ENCODE results near the gene CAMTA1.
"Not testable (repeated sequence)": the region's sequence is repeated elsewhere in the genome, so short reads cannot be mapped to it uniquely, and the experiment has no call there.

CAMTA1 gene

DNA sequence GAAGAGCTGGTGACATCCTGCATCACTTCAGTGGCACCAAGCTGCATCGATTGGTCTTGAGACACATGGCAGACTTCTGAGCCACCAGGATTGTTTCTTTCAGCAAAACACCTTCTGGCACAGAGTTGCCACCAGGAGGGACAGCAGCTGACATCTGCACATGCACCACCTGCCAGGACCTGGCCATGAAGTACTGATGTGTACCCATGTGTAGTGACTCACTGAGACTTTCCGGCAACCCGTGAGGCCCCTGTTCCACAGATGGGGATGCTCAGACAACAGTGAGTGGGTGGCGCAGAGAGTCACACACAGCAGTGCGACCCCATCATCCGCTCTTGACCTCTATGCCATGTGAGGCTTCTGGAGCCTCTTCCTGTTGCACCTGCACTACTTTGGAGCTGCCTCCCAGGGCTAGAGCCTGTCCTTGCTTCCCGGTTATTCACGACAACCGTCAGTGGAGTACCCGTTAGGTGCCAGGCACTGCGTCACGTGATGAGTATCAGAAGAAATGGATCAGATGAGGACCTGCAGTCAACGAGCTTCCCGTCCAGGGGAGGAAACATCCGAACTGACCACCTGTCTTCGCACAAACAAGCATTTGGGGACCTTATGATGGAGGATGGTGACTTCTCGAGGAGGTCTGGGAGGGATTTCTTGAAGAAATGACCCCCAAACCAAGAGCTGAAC lies 905.4 kb downstream of the CAMTA1 start:
- no peak overlapping the region for H3K27ac ChIP-seq
- H3K4me3 ChIP-seq = no peak overlapping the region

DNA sequence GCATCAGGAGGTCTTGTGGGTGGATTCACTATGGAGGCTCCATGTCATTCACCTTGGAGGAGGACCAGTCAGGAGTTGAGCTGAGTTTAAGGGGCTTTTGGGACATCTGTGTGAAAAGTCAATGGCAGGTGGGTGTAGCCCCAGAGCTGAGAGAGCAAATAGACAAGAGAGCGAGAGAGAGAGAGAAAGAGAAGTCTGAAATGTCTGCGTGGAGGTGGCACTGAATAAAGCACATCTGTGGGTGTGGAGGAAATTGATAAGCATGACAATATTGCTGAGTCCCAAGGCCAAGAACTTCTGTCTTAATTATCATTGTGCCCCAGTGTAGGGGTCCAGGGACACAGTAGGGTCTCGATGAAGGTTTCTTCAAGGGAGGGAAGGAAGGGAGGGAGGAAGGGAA lies 906.3 kb downstream of the CAMTA1 start:
- H3K27ac ChIP-seq = no peak overlapping the region
- H3K4me3 ChIP-seq = no peak overlapping the region

DNA sequence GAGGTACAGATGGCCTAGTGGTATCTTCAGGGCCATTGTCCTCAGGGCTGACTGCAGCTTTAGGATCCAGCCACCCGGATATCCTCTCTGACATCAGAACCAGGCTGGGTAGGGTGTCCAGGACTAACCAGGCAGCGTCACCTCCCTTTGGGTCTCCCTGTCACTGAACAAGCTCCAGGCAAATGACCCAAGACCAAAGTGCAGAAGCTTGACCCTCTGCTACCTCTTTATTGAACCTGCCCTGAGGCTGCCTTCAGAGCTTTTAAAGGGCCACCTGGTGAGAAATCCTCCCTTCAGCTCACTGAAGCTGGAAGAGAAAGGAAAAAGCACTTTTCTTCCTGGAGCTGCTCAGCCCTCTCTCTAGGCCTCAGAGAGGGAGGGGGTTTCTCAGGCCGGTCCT lies 906.8 kb downstream of the CAMTA1 start:
- no peak overlapping the region for H3K27ac ChIP-seq
- no peak overlapping the region for H3K4me3 ChIP-seq

DNA sequence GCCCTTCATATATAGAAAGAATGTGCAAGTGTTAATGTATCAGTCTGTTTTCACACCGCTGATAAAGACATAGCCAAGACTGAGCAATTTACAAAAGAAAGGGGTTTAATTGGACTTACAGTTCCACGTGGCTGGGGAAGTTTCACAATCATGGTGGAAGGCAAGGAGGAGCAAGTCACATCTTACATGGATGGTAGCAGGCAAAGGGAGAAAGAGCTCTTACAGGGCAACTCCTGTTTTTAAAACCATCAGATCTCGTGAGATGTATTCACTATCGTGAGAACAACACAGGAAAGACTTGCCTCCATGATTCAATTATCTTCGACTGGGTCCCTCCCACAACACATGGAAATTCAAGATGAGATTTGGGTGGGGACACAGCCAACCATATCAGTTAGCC lies 907.8 kb downstream of the CAMTA1 start:
- not testable (repeated sequence) for H3K4me3 ChIP-seq, H3K27ac ChIP-seq

DNA sequence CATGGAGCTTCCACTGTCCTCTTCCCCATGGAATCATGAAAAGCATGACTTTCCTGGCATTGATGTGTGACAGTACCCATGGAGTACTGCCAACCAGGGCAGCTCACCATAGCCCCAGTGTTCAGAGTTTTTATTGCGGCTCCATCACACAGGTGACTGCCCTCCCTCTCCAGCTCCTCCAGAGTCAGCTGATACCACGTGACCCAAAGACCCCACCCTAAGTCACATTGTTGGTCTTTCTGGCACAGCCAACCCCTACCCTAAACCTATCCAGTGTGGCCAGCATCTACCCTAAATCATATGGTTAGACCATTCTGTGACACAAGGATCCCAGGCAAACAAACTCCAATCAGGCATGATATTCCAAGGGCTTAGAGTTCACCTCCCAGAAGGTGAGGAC lies 908.4 kb downstream of the CAMTA1 start:
- no peak overlapping the region for H3K4me3 ChIP-seq
- no peak overlapping the region for H3K27ac ChIP-seq

DNA sequence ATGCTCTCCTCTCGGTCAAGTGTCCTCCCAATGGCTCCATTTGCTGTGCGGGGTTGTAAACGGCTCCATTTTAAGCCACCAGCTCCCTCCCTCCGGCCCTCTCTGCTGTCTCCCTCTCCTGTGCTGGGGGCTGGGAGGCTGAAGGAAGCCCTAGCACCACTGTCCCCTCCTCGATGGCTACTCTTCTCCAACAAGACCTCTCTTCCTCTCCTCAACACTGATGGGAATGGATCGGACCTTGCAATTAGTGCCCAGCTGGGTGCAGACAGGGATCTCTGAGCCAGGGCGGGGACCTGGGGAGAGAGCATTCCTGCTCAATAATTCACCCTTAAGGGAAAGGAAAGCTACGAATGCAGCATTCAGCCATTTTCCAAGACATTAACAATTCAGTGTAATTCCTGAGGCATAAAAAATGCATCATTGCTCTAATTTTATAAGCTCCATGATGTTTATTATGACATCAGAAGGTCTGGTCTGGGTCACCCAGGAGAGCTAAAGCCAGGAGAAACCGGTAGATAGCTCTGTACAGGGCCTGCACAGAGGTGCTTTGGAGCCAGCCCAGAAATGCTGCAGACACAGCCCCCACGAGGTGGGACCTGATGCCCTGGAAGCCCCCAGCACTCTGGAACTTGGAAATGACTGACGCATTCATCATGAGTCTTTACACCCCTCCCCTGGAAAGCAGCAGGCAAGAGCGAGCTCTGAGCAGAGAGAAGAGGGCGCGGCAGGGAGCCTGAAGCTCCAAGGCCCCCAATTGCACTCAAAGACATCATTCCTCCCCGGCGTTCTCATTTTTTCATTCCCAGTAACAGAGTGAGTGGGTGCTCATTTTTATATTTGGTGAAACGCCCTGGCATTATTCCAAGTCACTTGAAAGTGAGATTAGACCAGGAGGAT lies 909.6 kb downstream of the CAMTA1 start:
- no peak overlapping the region for H3K4me3 ChIP-seq
- H3K27ac ChIP-seq = no peak overlapping the region

DNA sequence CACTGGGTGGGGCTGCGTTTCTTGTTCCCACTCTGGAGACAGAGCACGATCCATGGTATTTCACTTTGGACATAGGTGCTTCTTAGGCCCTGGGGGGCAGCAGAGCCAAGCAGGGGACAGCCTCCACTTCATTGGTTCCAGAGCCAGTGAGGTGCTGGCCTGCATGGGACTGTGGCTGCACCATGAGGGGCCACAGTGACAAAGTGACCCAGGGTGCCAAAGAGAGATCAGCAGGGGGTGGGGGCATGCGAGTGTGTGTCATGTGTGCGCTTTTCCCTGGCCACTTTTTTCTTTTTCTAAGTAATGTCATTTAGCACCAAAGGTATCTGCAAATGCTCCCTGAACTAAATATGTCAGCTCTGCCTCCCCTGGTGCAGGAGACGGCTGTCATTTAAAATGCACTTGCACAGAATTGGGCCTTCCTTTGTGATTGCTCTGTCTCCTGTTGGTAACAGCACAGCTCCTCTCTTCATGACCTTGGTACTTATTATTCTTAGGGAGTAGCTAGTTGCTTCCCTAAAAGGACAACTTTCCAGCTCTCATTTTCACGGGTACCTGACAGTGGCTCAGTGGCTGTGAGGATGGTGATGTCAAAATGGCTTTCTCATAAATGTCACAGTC lies 910.4 kb downstream of the CAMTA1 start:
- Histone ChIP-seq H3K4me3 (no peak overlapping the region), H3K27ac (no peak overlapping the region)

DNA sequence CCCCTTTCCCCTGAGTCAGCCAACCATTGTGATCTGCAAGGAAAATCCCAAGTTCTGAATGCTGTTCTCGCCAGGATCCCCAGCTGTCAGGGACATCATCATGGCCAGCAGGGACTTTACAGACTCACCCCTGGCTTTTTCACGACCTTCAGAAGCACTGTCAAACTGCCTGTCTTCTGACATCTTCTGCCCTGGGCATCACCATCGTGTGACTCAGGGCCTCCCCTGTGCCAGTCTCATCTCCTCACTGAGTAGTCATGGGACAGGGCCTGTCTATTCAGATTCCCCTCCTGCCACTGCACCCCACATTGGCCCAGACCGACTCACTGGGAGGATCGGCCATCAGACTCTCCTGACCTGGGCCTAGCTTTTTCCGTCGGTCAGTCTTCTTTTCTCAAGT lies 913.4 kb downstream of the CAMTA1 start:
- H3K27ac ChIP-seq = no peak overlapping the region
- no peak overlapping the region for H3K4me3 ChIP-seq

DNA sequence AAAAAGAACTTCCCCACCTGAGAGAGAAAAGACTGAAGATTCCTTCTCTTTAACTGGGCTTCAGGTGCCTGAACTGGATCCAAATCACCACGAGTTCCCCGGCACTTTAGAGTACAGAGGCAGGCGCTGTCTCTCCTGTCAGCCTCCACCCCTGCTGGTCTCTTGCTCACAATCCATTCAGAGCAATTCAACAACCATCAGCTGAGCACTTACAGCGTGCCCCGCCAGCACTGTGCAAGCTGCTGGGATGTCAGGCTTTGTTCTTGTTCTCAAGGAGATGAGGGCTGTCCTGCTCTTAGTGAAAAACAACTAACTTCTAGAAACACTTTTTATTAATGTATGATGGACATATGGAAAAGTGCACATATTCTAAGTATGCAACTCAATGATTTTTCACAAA lies 917.1 kb downstream of the CAMTA1 start:
- H3K27ac ChIP-seq = no peak overlapping the region
- H3K4me3 ChIP-seq = no peak overlapping the region

DNA sequence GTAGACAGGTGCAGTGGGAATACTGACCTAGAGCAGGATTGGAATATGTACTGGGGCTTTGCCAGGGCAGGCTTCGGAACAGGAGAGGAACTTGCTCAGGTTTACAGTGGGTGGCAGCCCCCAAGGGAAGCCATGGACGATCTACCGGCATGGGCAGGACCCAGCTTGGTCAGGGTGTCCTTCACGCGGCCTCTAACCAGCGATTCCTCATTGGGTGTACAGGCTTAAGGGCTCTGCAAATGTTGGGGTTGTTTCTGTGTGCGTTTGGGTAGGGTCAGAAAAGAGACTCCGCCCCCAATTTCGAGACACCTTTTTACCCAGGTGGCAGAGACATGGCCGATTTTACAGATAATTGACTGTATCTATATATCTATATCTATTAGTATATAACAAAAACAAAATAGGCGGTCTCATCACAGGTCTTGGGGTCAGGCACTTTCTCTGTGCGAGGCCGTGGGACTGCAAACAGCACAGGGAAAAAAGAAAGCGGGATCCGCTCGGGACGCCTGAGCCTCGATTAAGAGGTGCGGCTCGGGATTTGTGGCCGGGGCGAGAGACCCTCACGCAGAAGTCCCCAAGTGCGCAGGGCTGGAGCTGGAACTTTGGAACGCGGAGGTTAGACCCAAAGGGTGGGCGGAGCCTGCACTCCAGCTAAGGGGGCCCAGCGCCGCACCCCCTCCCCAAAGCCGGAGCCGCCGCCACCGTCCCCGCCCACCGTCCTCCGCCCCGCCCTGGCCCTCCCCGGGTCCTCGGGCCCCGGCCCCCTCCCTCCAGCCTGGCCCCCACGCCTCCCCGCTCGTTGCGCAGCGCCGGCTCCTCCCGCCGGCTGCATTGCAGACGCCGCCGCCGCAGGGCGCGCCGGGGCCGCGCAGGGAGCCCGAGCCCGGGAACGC lies 918.3 kb downstream of the CAMTA1 start:
- peak overlapping the region in 1 of 21 experiments; percentile 5 for H3K27ac ChIP-seq
- peak overlapping the region in 6 of 7 experiments; percentile 6 to 51 (median 20) for H3K4me3 ChIP-seq

DNA sequence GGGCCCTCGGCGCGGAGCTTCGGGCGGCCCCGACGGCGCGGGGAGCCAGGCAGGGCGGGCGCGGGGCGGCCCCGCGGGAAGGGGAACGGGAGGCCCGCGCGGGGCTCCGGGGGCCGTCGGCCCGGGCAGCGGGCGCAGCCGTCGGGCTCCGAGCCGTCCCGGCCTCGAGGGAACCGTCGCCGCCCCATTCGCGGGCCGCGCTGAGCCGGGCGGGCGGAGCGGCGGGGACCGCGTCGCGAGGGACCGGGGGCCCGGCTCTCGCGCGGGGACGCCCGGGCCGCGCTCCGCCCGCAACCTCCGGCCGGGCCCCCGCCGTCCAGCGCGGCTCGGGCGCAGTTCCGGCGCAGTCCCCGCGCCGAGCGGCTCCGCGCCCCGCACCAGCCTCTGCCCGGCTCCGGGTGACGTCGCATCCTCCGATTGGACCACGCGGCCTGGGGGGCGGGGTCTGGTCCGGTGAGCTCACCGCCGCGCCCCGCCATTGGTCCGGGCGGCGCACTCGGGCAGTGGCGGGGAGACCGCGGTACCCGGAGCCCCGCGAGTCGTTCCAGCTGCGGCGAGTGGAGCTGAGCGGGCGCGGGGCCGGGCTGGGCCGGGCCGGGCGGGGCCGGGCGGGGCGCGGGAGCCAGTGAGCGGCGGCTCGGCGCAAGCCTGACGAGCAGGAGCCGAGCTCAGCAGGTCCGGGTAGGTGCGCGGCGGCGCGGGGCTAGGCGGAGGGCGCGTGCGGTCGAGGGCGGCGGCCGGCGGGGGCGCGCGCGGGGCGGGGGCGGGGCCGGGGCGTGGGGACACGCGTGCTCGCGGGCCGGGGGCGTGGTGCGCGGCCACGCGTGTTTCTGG lies 919.2 kb downstream of the CAMTA1 start:
- H3K4me3 ChIP-seq = peak overlapping the region; percentile 12 to 51 (median 41)
- H3K27ac ChIP-seq = peak overlapping the region in 2 of 21 experiments; percentile 72 to 78

DNA sequence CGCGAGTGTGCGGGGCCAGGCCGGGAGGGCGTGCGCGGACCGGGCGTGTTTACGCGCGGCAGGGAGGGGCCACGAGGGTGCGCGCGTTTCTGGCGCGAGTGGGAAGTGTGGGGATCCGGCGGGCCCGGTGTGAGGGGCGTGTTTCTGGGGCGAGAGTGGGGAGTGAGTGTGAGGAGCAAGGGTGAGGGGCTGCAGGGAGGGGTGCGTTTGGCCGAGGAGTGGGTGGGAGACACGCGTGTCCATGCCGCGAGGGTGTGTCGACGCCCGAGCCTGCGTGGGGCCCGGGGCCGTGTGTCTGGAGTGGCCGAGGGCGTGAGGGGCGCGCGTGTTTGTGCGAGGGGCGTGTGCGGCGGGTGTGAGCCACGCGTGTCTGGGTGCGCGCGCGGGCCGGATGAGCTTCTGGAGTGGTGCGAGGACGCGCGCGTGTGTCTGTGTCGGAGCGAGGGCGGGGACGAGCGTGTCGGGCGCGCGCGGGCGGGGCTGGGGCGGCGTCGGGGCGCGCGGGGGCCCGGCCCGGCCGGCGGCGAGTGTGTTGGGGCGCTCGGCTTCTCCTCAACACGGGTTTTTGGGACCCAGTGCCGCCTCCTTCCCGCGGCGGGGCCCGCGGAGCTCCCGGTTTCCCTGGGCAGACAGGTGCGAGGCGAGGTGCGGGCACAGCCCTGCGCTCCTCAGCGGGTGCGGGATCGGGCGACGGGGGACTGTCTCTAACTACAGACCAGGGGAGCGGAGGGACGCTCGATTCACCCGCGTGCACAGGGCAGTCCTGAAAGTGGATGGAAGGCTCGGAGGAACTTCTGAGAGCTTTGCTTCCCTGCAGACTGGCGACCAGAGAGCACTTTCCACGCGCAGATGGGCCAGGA lies 920.0 kb downstream of the CAMTA1 start:
- H3K4me3 ChIP-seq = peak overlapping the region; percentile 12 to 51 (median 41)
- peak overlapping the region in 11 of 21 experiments; percentile 8 to 79 (median 51) for H3K27ac ChIP-seq

DNA sequence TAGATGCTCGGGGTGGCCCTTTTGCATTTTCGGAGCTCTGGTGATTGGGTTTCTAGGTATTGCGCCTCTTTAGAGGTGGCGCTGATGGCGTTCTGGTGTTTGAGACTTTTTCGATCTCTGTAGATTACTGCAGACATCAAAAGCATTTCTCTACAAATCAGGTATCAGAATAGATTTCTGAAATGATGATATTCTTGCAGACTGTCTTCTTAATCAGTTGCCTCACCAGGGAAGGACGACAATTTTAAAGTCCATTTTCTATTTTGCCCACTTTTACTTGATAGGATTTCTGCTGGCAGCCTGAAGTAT lies 920.6 kb downstream of the CAMTA1 start:
- Histone ChIP-seq H3K4me3 (peak overlapping the region in 6 of 7 experiments; percentile 12 to 51 (median 40)), H3K27ac (peak overlapping the region in 6 of 21 experiments; percentile 8 to 79 (median 70))

DNA sequence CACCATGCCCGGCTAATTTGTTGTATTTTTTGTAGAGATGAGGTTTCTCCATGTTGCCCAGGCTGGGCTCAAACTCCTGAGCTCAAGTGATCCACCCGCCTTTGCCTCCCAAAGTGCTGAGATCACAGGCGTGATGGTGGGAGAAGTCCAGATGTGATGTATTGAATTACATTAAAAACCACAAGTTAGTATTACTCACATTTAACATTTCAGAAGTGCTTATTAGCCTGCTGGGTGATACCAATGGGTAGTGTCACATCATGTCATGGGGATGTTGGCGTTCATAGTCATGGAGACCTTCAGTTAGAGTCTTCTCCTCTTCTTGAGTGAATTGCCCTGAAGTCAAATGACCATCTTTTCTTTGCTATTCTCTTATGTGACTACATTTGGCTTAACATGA lies 922.3 kb downstream of the CAMTA1 start:
- H3K4me3 ChIP-seq = no peak overlapping the region
- no peak overlapping the region for H3K27ac ChIP-seq

DNA sequence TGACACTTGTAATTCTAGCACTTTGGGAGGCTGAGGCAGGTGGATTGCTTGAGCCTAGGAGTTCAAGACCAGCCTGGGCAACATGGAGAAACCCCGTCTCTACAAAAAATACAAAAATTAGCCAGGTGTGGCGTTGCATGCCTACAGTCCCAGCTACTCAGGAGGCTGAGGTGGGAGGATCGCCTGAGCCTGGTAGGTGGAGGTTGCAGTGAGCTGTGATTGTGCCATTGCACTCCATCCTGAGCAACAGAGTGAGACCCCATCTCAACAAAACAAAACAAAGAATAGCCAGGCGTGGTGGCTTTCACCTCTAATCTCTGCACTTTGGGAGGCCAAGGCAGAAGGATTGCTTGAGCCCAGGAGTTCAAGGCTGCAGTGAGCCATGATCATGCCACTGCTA lies 922.8 kb downstream of the CAMTA1 start:
- not testable (repeated sequence) for H3K27ac ChIP-seq, H3K4me3 ChIP-seq

DNA sequence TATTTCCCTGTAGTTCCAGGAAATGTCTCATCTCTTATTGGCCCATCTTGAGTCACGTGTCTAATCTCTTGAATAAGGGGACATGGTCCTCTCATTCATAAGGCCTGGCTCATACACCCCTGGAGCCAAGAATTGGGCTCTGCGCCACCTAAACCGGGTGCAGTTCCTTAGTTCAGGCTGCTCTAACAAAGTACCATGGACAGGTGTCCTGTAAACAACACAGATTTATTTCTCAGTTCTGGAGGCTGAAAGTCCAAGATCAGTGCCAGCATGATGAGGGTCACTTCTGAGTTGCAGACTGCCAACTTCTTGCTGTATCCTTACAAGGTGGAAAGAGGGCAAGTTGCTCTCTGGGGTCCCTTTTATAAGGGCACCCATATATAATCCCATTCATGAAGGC lies 925.6 kb downstream of the CAMTA1 start:
- no peak overlapping the region for H3K4me3 ChIP-seq
- H3K27ac ChIP-seq = no peak overlapping the region

DNA sequence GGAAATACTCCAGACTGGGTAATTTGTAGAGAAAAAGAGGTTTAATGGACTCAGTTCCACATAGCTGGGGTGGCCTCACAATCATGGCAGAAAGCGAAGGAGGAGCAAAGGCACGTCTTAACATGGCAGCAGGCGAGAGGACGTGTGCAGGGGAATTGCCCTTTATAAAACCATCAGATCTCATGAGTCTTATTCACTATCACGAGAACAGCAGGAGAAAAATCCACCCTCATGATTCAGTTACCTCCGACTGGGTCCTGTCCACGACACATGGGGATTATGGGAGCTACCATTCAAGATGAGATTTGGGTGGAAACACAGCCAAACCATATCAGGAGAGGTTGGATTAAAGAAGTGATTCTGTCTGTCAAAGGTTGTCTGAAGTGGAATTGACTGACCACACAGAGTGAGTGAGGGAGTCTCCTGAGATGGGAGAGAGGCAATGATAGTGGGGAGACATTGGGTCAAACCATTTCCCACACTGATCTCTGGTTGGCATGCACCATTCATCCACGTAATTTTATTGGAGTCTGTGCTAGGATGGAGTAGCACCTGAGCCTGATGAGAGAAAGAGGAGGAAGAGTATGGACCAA lies 927.6 kb downstream of the CAMTA1 start:
- Histone ChIP-seq H3K27ac (no peak overlapping the region), H3K4me3 (no peak overlapping the region)

DNA sequence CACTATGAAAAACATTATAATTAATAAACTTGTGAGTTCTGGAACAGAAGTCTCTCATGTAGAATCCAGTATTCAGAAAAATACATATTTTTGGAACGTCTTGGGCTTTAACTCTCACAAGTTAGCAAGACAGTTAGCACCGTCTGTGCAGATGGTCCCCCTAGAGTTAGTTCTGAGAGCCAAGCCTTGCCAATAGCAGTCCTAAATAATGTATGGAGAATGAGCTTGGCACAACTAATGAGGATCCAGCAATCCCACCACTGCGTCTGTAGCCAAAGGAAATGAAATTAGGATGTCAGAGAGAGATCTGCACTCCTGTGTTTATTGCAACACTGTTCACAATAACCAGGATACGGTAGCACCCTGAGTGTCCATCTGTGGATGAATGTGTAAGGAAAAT lies 931.3 kb downstream of the CAMTA1 start:
- Histone ChIP-seq H3K27ac (no peak overlapping the region), H3K4me3 (no peak overlapping the region)
